Measurements from ENCODE around the gene SECISBP2. TPM values are rescaled to one million over a fixed set of nuclear protein-coding genes. Genes with fewer than 3 reads are reported as not detected.

The SECISBP2 gene
- total and polyA plus RNA-seq, 5 donors = 14.6 to 20.6 (median 17.1) TPM

GRCh38 chr9:89395931-89396710, 77.8 kb downstream of the SECISBP2 start:
- no peaks in the 10 kb centered on the region for H3K4me1 ChIP-seq (ENCODE audit: control insufficient read depth, insufficient read depth, low read length)
- intact Hi-C loops (cut with DNase I) = no loop called here
- H3K27ac ChIP-seq (ENCODE audit: low read length) = no peak overlapping the region
- no peak overlapping the region for H3K4me3 ChIP-seq (ENCODE audit: low read length)
- DNase-seq = peak in 1 of 3 donors; percentile 31
- H3K27me3 ChIP-seq (ENCODE audit: control insufficient read depth, insufficient read depth) = no peaks in the 10 kb centered on the region
- ATAC-seq = peak in 1 of 2 donors; percentile 20
- no peaks in the 10 kb centered on the region for H3K9me3 ChIP-seq (ENCODE audit: control insufficient read depth, low read length)
- 89% methylated on average over 11 of the region's 11 CpGs for WGBS

GRCh38 chr9:89397471-89397870, 79.2 kb downstream of the SECISBP2 start:
- no peak for ATAC-seq
- H3K4me3 ChIP-seq (ENCODE audit: low read length) = no peak overlapping the region
- WGBS = 85% methylated on average over 5 of the region's 5 CpGs
- no peaks in the 10 kb centered on the region for H3K4me1 ChIP-seq (ENCODE audit: control insufficient read depth, insufficient read depth, low read length)
- no peaks in the 10 kb centered on the region for H3K9me3 ChIP-seq (ENCODE audit: control insufficient read depth, low read length)
- H3K27ac ChIP-seq (ENCODE audit: low read length) = no peak overlapping the region
- H3K27me3 ChIP-seq (ENCODE audit: control insufficient read depth, insufficient read depth) = no peaks in the 10 kb centered on the region
- intact Hi-C loops (cut with DNase I) = no loop called here
- DNase-seq = no peak

- Histone ChIP-seq H3K9me3 (ENCODE audit: control insufficient read depth, low read length) (no peaks in the 10 kb centered on the region), H3K4me3 (ENCODE audit: low read length) (no peak overlapping the region), H3K27ac (ENCODE audit: low read length) (no peak overlapping the region), H3K4me1 (ENCODE audit: control insufficient read depth, insufficient read depth, low read length) (no peaks in the 10 kb centered on the region), H3K27me3 (ENCODE audit: control insufficient read depth, insufficient read depth) (no peaks in the 10 kb centered on the region)
- DNase-seq (peak in 1 of 3 donors; percentile 16), ATAC-seq (no peak)
- intact Hi-C loops (cut with DNase I) = no loop called here
- whole genome bisulfite sequencing = 88% methylated on average over 5 of the region's 5 CpGs
These were observed 80.3 kb downstream of the SECISBP2 start for GRCh38 chr9:89398621-89399020.

GRCh38 chr9:89400403-89401116, 82.3 kb downstream of the SECISBP2 start:
- no peaks in the 10 kb centered on the region for H3K9me3 ChIP-seq (ENCODE audit: control insufficient read depth, low read length)
- ATAC-seq = peak; percentile 47 to 53
- no peak overlapping the region for H3K27ac ChIP-seq (ENCODE audit: low read length)
- 86% methylated on average over 12 of the region's 12 CpGs for WGBS
- no peak overlapping the region for H3K4me3 ChIP-seq (ENCODE audit: low read length)
- no peaks in the 10 kb centered on the region for H3K4me1 ChIP-seq (ENCODE audit: control insufficient read depth, insufficient read depth, low read length)
- no peak for DNase-seq
- intact Hi-C loops (cut with DNase I) = no loop called here
- no peaks in the 10 kb centered on the region for H3K27me3 ChIP-seq (ENCODE audit: control insufficient read depth, insufficient read depth)

- intact Hi-C loops (cut with DNase I) = no loop called here
- 94% methylated on average over 14 of the region's 14 CpGs for WGBS
- ATAC-seq (no peak), DNase-seq (peak in 1 of 3 donors; percentile 15)
- no peak overlapping the region for H3K27ac ChIP-seq (ENCODE audit: low read length)
- no peaks in the 10 kb centered on the region for H3K9me3 ChIP-seq (ENCODE audit: control insufficient read depth, low read length)
- no peaks in the 10 kb centered on the region for H3K27me3 ChIP-seq (ENCODE audit: control insufficient read depth, insufficient read depth)
- H3K4me1 ChIP-seq (ENCODE audit: control insufficient read depth, insufficient read depth, low read length) = no peaks in the 10 kb centered on the region
- H3K4me3 ChIP-seq (ENCODE audit: low read length) = no peak overlapping the region
These were observed 84.6 kb downstream of the SECISBP2 start for GRCh38 chr9:89402695-89403427.

- 87% methylated on average over 11 of the region's 11 CpGs for WGBS
- Histone ChIP-seq H3K9me3 (ENCODE audit: control insufficient read depth, low read length) (no peaks in the 10 kb centered on the region), H3K27me3 (ENCODE audit: control insufficient read depth, insufficient read depth) (no peaks in the 10 kb centered on the region), H3K4me1 (ENCODE audit: control insufficient read depth, insufficient read depth, low read length) (no peaks in the 10 kb centered on the region), H3K4me3 (ENCODE audit: low read length) (no peak overlapping the region), H3K27ac (ENCODE audit: low read length) (no peak overlapping the region)
- ATAC-seq (no peak), DNase-seq (peak in 1 of 3 donors; percentile 14)
- intact Hi-C loops (cut with DNase I) = no loop called here
These were observed 85.8 kb downstream of the SECISBP2 start for GRCh38 chr9:89404074-89404473.

- Histone ChIP-seq H3K4me1 (ENCODE audit: control insufficient read depth, insufficient read depth, low read length) (no peaks in the 10 kb centered on the region), H3K4me3 (ENCODE audit: low read length) (no peak overlapping the region), H3K27ac (ENCODE audit: low read length) (no peak overlapping the region), H3K9me3 (ENCODE audit: control insufficient read depth, low read length) (no peaks in the 10 kb centered on the region), H3K27me3 (ENCODE audit: control insufficient read depth, insufficient read depth) (no peaks in the 10 kb centered on the region)
- ATAC-seq = peak; percentile 51 to 65
- peak in 2 of 3 donors; percentile 65 to 72 for DNase-seq
- 51% methylated on average over 11 of the region's 11 CpGs for WGBS
- intact Hi-C loops (cut with DNase I) = no loop called here
These were observed 87.5 kb downstream of the SECISBP2 start for GRCh38 chr9:89405826-89406225.

GRCh38 chr9:89407070-89407469, 88.8 kb downstream of the SECISBP2 start:
- 32% methylated on average over 2 of the region's 2 CpGs for WGBS
- no peaks in the 10 kb centered on the region for H3K4me1 ChIP-seq (ENCODE audit: control insufficient read depth, insufficient read depth, low read length)

GRCh38 chr9:89408628-89409101, 90.4 kb downstream of the SECISBP2 start:
- Histone ChIP-seq H3K9me3 (ENCODE audit: control insufficient read depth, low read length) (no peaks in the 10 kb centered on the region), H3K27ac (ENCODE audit: low read length) (no peak overlapping the region), H3K4me1 (ENCODE audit: control insufficient read depth, insufficient read depth, low read length) (peaks cover 2% of the 10 kb centered on the region), H3K27me3 (ENCODE audit: control insufficient read depth, insufficient read depth) (no peaks in the 10 kb centered on the region), H3K4me3 (ENCODE audit: low read length) (no peak overlapping the region)
- ATAC-seq (no peak), DNase-seq (peak in 1 of 3 donors; percentile 44)
- intact Hi-C loops (cut with DNase I) = no loop called here
- WGBS = 77% methylated on average over 12 of the region's 12 CpGs

More at GRCh38 chr9:89407070-89407469, 88.8 kb downstream of the SECISBP2 start:
- DNase-seq = peak in 1 of 3 donors; percentile 16
- Histone ChIP-seq H3K27me3 (ENCODE audit: control insufficient read depth, insufficient read depth) (no peaks in the 10 kb centered on the region), H3K4me3 (ENCODE audit: low read length) (no peak overlapping the region), H3K9me3 (ENCODE audit: control insufficient read depth, low read length) (no peaks in the 10 kb centered on the region), H3K27ac (ENCODE audit: low read length) (no peak overlapping the region)
- intact Hi-C loops (cut with DNase I) = no loop called here
- no peak for ATAC-seq

Data from right cardiac atrium (tissue), 5 donors.